ENCODE data around the gene TNFRSF19. TPM values are rescaled to one million over a fixed set of nuclear protein-coding genes. Genes with fewer than 3 reads are reported as not detected.

The TNFRSF19 gene
- total and polyA plus RNA-seq, 2 experiments from 2014 or later: 19.8 to 25.3 TPM

- Histone ChIP-seq H3K4me2 (no peak overlapping the region), H4K20me1 (ENCODE audit: insufficient read depth, poor library complexity, severe bottlenecking) (no peaks in the 10 kb centered on the region), H3K27me3 (no peaks in the 10 kb centered on the region), H3K4me3 (no peak overlapping the region), H3K4me1 (ENCODE audit: insufficient read depth) (peaks cover 3% of the 10 kb centered on the region), H3K9me3 (ENCODE audit: low read depth) (no peaks in the 10 kb centered on the region), H2AFZ (no peak overlapping the region), H3K36me3 (replicated peaks; ENCODE audit: insufficient read depth, low read depth) (no peaks in the 10 kb centered on the region), H3K79me2 (no peaks in the 10 kb centered on the region), H3K9me2 (replicated peaks; ENCODE audit: insufficient read depth) (no peaks in the 10 kb centered on the region), H3K27ac (no peak overlapping the region)
- no peak for TF ChIP-seq EZH2 (IDR thresholded peaks at IDR 0.05; ENCODE audit: borderline replicate concordance)
- TF ChIP-seq EZH2phosphoT487 (IDR thresholded peaks at IDR 0.05; ENCODE audit: low read depth, severe bottlenecking, unreplicated experiment): no peak
- TF ChIP-seq CTCF (IDR thresholded peaks at IDR 0.05; ENCODE audit: poor library complexity): no peak
- WGBS (ENCODE audit: low lambda C conversion rate, missing lambda C conversion rate): 94% methylated on average over 5 of the region's 5 CpGs
- DNase-seq (ENCODE audit: low spot score): no peak
These were observed 144.5 kb downstream of the TNFRSF19 start for GRCh38 chr13:23714672-23715071.

- no peak overlapping the region for H2AFZ ChIP-seq
- DNase-seq (ENCODE audit: low spot score): no peak
- no peaks in the 10 kb centered on the region for H3K9me3 ChIP-seq (ENCODE audit: low read depth)
- H3K4me2 ChIP-seq: no peak overlapping the region
- no peak overlapping the region for H3K27ac ChIP-seq
- H4K20me1 ChIP-seq (ENCODE audit: insufficient read depth, poor library complexity, severe bottlenecking): no peaks in the 10 kb centered on the region
- no peak overlapping the region for H3K4me3 ChIP-seq
- TF ChIP-seq EZH2phosphoT487 (IDR thresholded peaks at IDR 0.05; ENCODE audit: low read depth, severe bottlenecking, unreplicated experiment) (no peak), EZH2 (IDR thresholded peaks at IDR 0.05; ENCODE audit: borderline replicate concordance) (no peak), CTCF (IDR thresholded peaks at IDR 0.05; ENCODE audit: poor library complexity) (no peak)
- no peaks in the 10 kb centered on the region for H3K9me2 ChIP-seq (replicated peaks; ENCODE audit: insufficient read depth)
- WGBS (ENCODE audit: low lambda C conversion rate, missing lambda C conversion rate): 96% methylated on average over 7 of the region's 19 CpGs
- no peaks in the 10 kb centered on the region for H3K27me3 ChIP-seq
- H3K79me2 ChIP-seq: no peaks in the 10 kb centered on the region
- H3K4me1 ChIP-seq (ENCODE audit: insufficient read depth): peaks cover 3% of the 10 kb centered on the region
- no peaks in the 10 kb centered on the region for H3K36me3 ChIP-seq (replicated peaks; ENCODE audit: insufficient read depth, low read depth)
These were observed 145.0 kb downstream of the TNFRSF19 start for GRCh38 chr13:23715092-23715761.

GRCh38 chr13:23715762-23716235, 145.6 kb downstream of the TNFRSF19 start:
- Histone ChIP-seq H3K4me1 (ENCODE audit: insufficient read depth) (peaks cover 3% of the 10 kb centered on the region), H3K36me3 (replicated peaks; ENCODE audit: insufficient read depth, low read depth) (no peaks in the 10 kb centered on the region), H4K20me1 (ENCODE audit: insufficient read depth, poor library complexity, severe bottlenecking) (no peaks in the 10 kb centered on the region), H3K4me2 (no peak overlapping the region), H3K4me3 (no peak overlapping the region), H3K27me3 (no peaks in the 10 kb centered on the region), H3K9me3 (ENCODE audit: low read depth) (no peaks in the 10 kb centered on the region), H3K27ac (no peak overlapping the region), H2AFZ (no peak overlapping the region), H3K79me2 (no peaks in the 10 kb centered on the region), H3K9me2 (replicated peaks; ENCODE audit: insufficient read depth) (no peaks in the 10 kb centered on the region)
- peak; percentile 31 for DNase-seq (ENCODE audit: low spot score)
- TF ChIP-seq CTCF (IDR thresholded peaks at IDR 0.05; ENCODE audit: poor library complexity) (peak; percentile 28), EZH2phosphoT487 (IDR thresholded peaks at IDR 0.05; ENCODE audit: low read depth, severe bottlenecking, unreplicated experiment) (no peak), EZH2 (IDR thresholded peaks at IDR 0.05; ENCODE audit: borderline replicate concordance) (no peak)
- 76% methylated on average over 11 of the region's 11 CpGs for WGBS (ENCODE audit: low lambda C conversion rate, missing lambda C conversion rate)
